ENCODE results near the gene FASTKD3. TPM values are rescaled to one million over a fixed set of nuclear protein-coding genes. Genes with fewer than 3 reads are reported as not detected.
A peak's percentile ranks its signal among the peaks of the same experiment; 100 is the strongest.

Gene FASTKD3
- total RNA-seq, 1 experiment from 2014 or later = 14.2 TPM

- no peaks in the 10 kb centered on the region; the same call in 1 of the 2 replicates for H3K27me3 ChIP-seq (replicated peaks; ENCODE audit: control insufficient read depth, insufficient read depth, low read length)
- ChIA-PET CTCF (no interaction called here), POLR2A (no interaction called here)
- H3K36me3 ChIP-seq (ENCODE audit: control insufficient read depth, insufficient read depth, low read length) = no peaks in the 10 kb centered on the region
- no peak overlapping the region for H3K27ac Mint-ChIP-seq (ENCODE audit: unreplicated experiment)
- no peak overlapping the region for H3K4me3 ChIP-seq (ENCODE audit: low read depth, low read length)
- no peaks in the 10 kb centered on the region for H3K9me3 Mint-ChIP-seq (ENCODE audit: unreplicated experiment)
- H3K4me1 Mint-ChIP-seq (ENCODE audit: low read depth, unreplicated experiment) = no peaks in the 10 kb centered on the region
- intact Hi-C loops (cut with micrococcal nuclease; ENCODE audit: unreplicated experiment) = no loop called here
- no peak overlapping the region for H3K4me3 Mint-ChIP-seq (ENCODE audit: unreplicated experiment)
- peaks cover 27% of the 10 kb centered on the region for H3K27me3 Mint-ChIP-seq (ENCODE audit: insufficient read depth, unreplicated experiment)
- no peaks in the 10 kb centered on the region for H3K4me1 ChIP-seq
- no peaks in the 10 kb centered on the region for H3K36me3 Mint-ChIP-seq (ENCODE audit: insufficient read depth, unreplicated experiment)
- no peaks in the 10 kb centered on the region for H3K9me3 ChIP-seq
- DNase-seq = no peak
- no TSS peak for BruUV-seq (replicated peaks)
- TF ChIP-seq, protein P1, sequence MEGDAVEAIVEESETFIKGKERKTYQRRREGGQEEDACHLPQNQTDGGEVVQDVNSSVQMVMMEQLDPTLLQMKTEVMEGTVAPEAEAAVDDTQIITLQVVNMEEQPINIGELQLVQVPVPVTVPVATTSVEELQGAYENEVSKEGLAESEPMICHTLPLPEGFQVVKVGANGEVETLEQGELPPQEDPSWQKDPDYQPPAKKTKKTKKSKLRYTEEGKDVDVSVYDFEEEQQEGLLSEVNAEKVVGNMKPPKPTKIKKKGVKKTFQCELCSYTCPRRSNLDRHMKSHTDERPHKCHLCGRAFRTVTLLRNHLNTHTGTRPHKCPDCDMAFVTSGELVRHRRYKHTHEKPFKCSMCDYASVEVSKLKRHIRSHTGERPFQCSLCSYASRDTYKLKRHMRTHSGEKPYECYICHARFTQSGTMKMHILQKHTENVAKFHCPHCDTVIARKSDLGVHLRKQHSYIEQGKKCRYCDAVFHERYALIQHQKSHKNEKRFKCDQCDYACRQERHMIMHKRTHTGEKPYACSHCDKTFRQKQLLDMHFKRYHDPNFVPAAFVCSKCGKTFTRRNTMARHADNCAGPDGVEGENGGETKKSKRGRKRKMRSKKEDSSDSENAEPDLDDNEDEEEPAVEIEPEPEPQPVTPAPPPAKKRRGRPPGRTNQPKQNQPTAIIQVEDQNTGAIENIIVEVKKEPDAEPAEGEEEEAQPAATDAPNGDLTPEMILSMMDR (IDR thresholded peaks at IDR 0.05; ENCODE audit: insufficient read depth in 1 of 2, low read depth in 1 of 2, low read length in 1 of 2, severe bottlenecking in 1 of 2, unreplicated experiment in 1 of 2) = peak in 1 of 2 experiments; percentile 1
Observed at GRCh38 chr5:7827610-7828009, 41.2 kb downstream of the FASTKD3 start.

DNA sequence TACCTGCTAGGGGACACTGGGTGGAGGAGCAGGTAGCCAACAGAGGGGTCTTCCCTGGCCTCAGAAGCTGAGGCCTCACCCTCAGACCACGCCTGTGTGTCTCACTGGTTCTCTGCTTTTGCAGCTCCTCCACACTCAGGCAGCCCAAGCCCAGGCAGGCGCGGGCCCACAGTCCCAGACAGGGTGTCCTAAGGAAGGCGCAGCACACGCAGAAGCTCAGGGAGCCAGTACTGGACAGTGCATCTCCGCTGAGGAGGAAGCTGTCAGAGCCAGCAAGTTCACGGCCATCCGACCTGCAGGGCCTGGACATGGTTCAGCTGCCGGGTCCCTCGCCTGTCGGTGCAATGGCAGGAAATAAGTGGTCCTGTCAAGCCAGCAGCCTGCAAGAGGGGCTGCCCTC lies 43.2 kb downstream of the FASTKD3 start:
- H3K4me1 Mint-ChIP-seq (ENCODE audit: low read depth, unreplicated experiment) = no peaks in the 10 kb centered on the region
- intact Hi-C loops (cut with micrococcal nuclease; ENCODE audit: unreplicated experiment) = no loop called here
- TF ChIP-seq, protein P1 (IDR thresholded peaks at IDR 0.05; ENCODE audit: insufficient read depth in 1 of 2, low read depth in 1 of 2, low read length in 1 of 2, severe bottlenecking in 1 of 2, unreplicated experiment in 1 of 2) = no peak
- no peak overlapping the region for H3K4me3 Mint-ChIP-seq (ENCODE audit: unreplicated experiment)
- BruUV-seq (replicated peaks) = no TSS peak
- H3K36me3 Mint-ChIP-seq (ENCODE audit: insufficient read depth, unreplicated experiment) = no peaks in the 10 kb centered on the region
- no peaks in the 10 kb centered on the region for H3K9me3 ChIP-seq
- DNase-seq = no peak
- H3K27me3 ChIP-seq (replicated peaks; ENCODE audit: control insufficient read depth, insufficient read depth, low read length) = no peaks in the 10 kb centered on the region; the same call in 1 of the 2 replicates
- peaks cover 30% of the 10 kb centered on the region for H3K27me3 Mint-ChIP-seq (ENCODE audit: insufficient read depth, unreplicated experiment)
- no peaks in the 10 kb centered on the region for H3K36me3 ChIP-seq (ENCODE audit: control insufficient read depth, insufficient read depth, low read length)
- POLR2A ChIA-PET = no interaction called here
- H3K27ac Mint-ChIP-seq (ENCODE audit: unreplicated experiment) = no peak overlapping the region
- H3K9me3 Mint-ChIP-seq (ENCODE audit: unreplicated experiment) = no peaks in the 10 kb centered on the region
- CTCF ChIA-PET = no interaction called here
- H3K4me1 ChIP-seq = no peaks in the 10 kb centered on the region
- no peak overlapping the region for H3K4me3 ChIP-seq (ENCODE audit: low read depth, low read length)

- H3K36me3 Mint-ChIP-seq (ENCODE audit: insufficient read depth, unreplicated experiment) = no peaks in the 10 kb centered on the region
- H3K4me3 Mint-ChIP-seq (ENCODE audit: unreplicated experiment) = no peak overlapping the region
- no peaks in the 10 kb centered on the region for H3K4me1 Mint-ChIP-seq (ENCODE audit: low read depth, unreplicated experiment)
- no peaks in the 10 kb centered on the region for H3K4me1 ChIP-seq
- intact Hi-C loops (cut with micrococcal nuclease; ENCODE audit: unreplicated experiment) = no loop called here
- TF ChIP-seq, protein P1 (IDR thresholded peaks at IDR 0.05; ENCODE audit: insufficient read depth in 1 of 2, low read depth in 1 of 2, low read length in 1 of 2, severe bottlenecking in 1 of 2, unreplicated experiment in 1 of 2) = no peak
- no peak overlapping the region for H3K4me3 ChIP-seq (ENCODE audit: low read depth, low read length)
- no peaks in the 10 kb centered on the region; the same call in 1 of the 2 replicates for H3K27me3 ChIP-seq (replicated peaks; ENCODE audit: control insufficient read depth, insufficient read depth, low read length)
- peaks cover 30% of the 10 kb centered on the region for H3K27me3 Mint-ChIP-seq (ENCODE audit: insufficient read depth, unreplicated experiment)
- ChIA-PET POLR2A (no interaction called here), CTCF (no interaction called here)
- no peaks in the 10 kb centered on the region for H3K36me3 ChIP-seq (ENCODE audit: control insufficient read depth, insufficient read depth, low read length)
- no peaks in the 10 kb centered on the region for H3K9me3 Mint-ChIP-seq (ENCODE audit: unreplicated experiment)
- H3K27ac Mint-ChIP-seq (ENCODE audit: unreplicated experiment) = no peak overlapping the region
- no peaks in the 10 kb centered on the region for H3K9me3 ChIP-seq
- DNase-seq = no peak
- no TSS peak for BruUV-seq (replicated peaks)
Observed at GRCh38 chr5:7824995-7825394, 43.8 kb downstream of the FASTKD3 start.

All from Caco-2 (cell line).